Caki2 (cell line): ENCODE measurements around the gene COPZ1. TPM values are rescaled to one million over a fixed set of nuclear protein-coding genes. Genes with fewer than 3 reads are reported as not detected.
"Not testable (repeated sequence)": the region's sequence is repeated elsewhere in the genome, so short reads cannot be mapped to it uniquely, and the experiment has no call there.

Experiments used
- DNase-seq: peaks from one replicate; pipeline ENCODE4 v3.0.0-alpha.2; 2015; ENCODE audit warnings: low read depth
- in situ Hi-C: cut with HindIII; loops from 2 replicates; pipeline ENCODE4 v1.10.0; 2016; ENCODE audit warnings: low sequenced_read_pairs, low pct_unique_long_range_greater_than_20kb, mixed read lengths
- total RNA-seq: library from RNA; depleted of rRNA; stranded (reverse); fragments of >200 nt; shearing (Covaris generic); gene quantifications from 2 replicates; pipeline ENCODE4 v1.2.3, GENCODE V29; 2014; ENCODE audit warnings: low replicate concordance

The COPZ1 gene
- total RNA-seq, 1 experiment from 2014 or later, result 493 TPM

- DNase-seq, result no peak
- in situ Hi-C loops, result no loop called here
These were observed 28.3 kb downstream of the COPZ1 start for GRCh38 chr12:54352891-54353874.

GRCh38 chr12:54354271-54354670, 29.3 kb downstream of the COPZ1 start:
- in situ Hi-C loops, result not testable (repeated sequence)

GRCh38 chr12:54355104-54355815, 30.3 kb downstream of the COPZ1 start:
- DNase-seq, result no peak
- in situ Hi-C loops, result no loop called here

More at GRCh38 chr12:54354271-54354670, 29.3 kb downstream of the COPZ1 start:
- DNase-seq, result not testable (repeated sequence)

- in situ Hi-C loops, result no loop called here
- no peak for DNase-seq
These were observed 31.3 kb downstream of the COPZ1 start for GRCh38 chr12:54356228-54356627.

- DNase-seq, result no peak
- in situ Hi-C loops, result no loop called here
These were observed 32.0 kb downstream of the COPZ1 start for GRCh38 chr12:54356951-54357356.

GRCh38 chr12:54357506-54358190, 32.7 kb downstream of the COPZ1 start:
- in situ Hi-C loops, result no loop called here
- no peak for DNase-seq

GRCh38 chr12:54358191-54358944, 33.4 kb downstream of the COPZ1 start:
- no peak for DNase-seq
- in situ Hi-C loops, result no loop called here

- in situ Hi-C loops, result no loop called here
- peak; percentile 99 for DNase-seq
These were observed 34.2 kb downstream of the COPZ1 start for GRCh38 chr12:54358945-54359761.

GRCh38 chr12:54359762-54360351, 34.9 kb downstream of the COPZ1 start:
- DNase-seq, result no peak

GRCh38 chr12:54360717-54361456, 36.0 kb downstream of the COPZ1 start:
- in situ Hi-C loops, result loop anchor here (5.0 kb wide), 1 partner anchor 69 kb away; no protein-coding TSS in a partner anchor
- DNase-seq, result peak; percentile 84

More at GRCh38 chr12:54359762-54360351, 34.9 kb downstream of the COPZ1 start:
- in situ Hi-C loops, result loop anchor here (5.0 kb wide), 1 partner anchor 68 kb away; no protein-coding TSS in a partner anchor

GRCh38 chr12:54363047-54363446, 38.1 kb downstream of the COPZ1 start:
- in situ Hi-C loops, result loop anchor here (5.0 kb wide), 1 partner anchor 71 kb away; no protein-coding TSS in a partner anchor
- DNase-seq, result no peak

GRCh38 chr12:54363618-54364017, 38.7 kb downstream of the COPZ1 start:
- in situ Hi-C loops, result loop anchor here (5.0 kb wide), 1 partner anchor 71 kb away; no protein-coding TSS in a partner anchor
- DNase-seq, result no peak

GRCh38 chr12:54364413-54364812, 39.5 kb downstream of the COPZ1 start, which contains the start of gene GPR84:
TSS of gene GPR84 (minus strand) at chr12:54364486. CDS start at chr12:54363851, 635 bp downstream.
- in situ Hi-C loops, result loop anchor here (5.0 kb wide), 1 partner anchor 72 kb away; no protein-coding TSS in a partner anchor

GRCh38 chr12:54368025-54368708, 43.2 kb downstream of the COPZ1 start:
- in situ Hi-C loops, result no loop called here
- no peak for DNase-seq

More at GRCh38 chr12:54364413-54364812, 39.5 kb downstream of the COPZ1 start, which contains the start of gene GPR84:
- DNase-seq, result no peak
